OCI-LY1 (cell line): ENCODE results near the gene C1QTNF9B.
"Not testable (repeated sequence)": the region's sequence is repeated elsewhere in the genome, so short reads cannot be mapped to it uniquely, and the experiment has no call there.

ENCODE experiments used
- H2AFZ ChIP-seq: fragments of 200-600 bp; sonication (generic), shearing (Covaris generic); 2 replicates; pipeline ENCODE4 v1.6.0; 2014; ENCODE audit warnings: antibody characterized with exemption, mild to moderate bottlenecking, low read length
- H3F3A ChIP-seq: fragments of 200-600 bp; sonication (generic), shearing (Covaris generic); 2 replicates; pipeline ENCODE4 v1.6.0; 2014; ENCODE audit warnings: mild to moderate bottlenecking, antibody characterized with exemption, low read length, moderate library complexity; ENCODE audit not compliant: insufficient read depth
- H3K27ac ChIP-seq: fragments of 200-600 bp; sonication (generic); 2 replicates; pipeline ENCODE4 v1.5.1; 2014; ENCODE audit warnings: low read length, mixed run types, mild to moderate bottlenecking, low read depth; ENCODE audit not compliant: poor library complexity, severe bottlenecking
- H3K27me3 ChIP-seq: fragments of 200-600 bp; sonication (generic); 2 replicates; pipeline ENCODE4 v1.6.0; 2014; ENCODE audit warnings: antibody characterized with exemption, mild to moderate bottlenecking, low read length, moderate library complexity; ENCODE audit not compliant: insufficient read depth
- H3K36me3 ChIP-seq: fragments of 200-600 bp; sonication (generic); 2 replicates; pipeline ENCODE4 v1.6.1; 2014; ENCODE audit warnings: mild to moderate bottlenecking, antibody characterized with exemption, low read length, moderate library complexity, mixed read lengths; ENCODE audit not compliant: insufficient read depth
- H3K4me1 ChIP-seq: fragments of 200-600 bp; sonication (generic); 2 replicates; pipeline ENCODE4 v1.5.1; 2014; ENCODE audit warnings: mild to moderate bottlenecking, low read length, moderate library complexity; ENCODE audit not compliant: insufficient read depth, severe bottlenecking
- H3K4me2 ChIP-seq: fragments of 200-600 bp; sonication (generic), shearing (Covaris generic); 2 replicates; pipeline ENCODE4 v1.6.1; 2014; ENCODE audit warnings: low read length
- H3K4me3 ChIP-seq: fragments of 200-600 bp; sonication (generic); 2 replicates; pipeline ENCODE4 v1.5.1; 2014; ENCODE audit warnings: low read length, low read depth, mild to moderate bottlenecking, mixed read lengths; ENCODE audit not compliant: poor library complexity, severe bottlenecking
- H3K79me2 ChIP-seq: fragments of 200-600 bp; shearing (Covaris generic); 2 replicates; pipeline ENCODE4 v1.6.1; 2016; ENCODE audit warnings: mixed run types, low read length, mixed read lengths; ENCODE audit not compliant: insufficient read depth
- H3K9ac ChIP-seq: fragments of 200-600 bp; sonication (generic), shearing (Covaris generic); 2 replicates; pipeline ENCODE4 v1.6.1; 2014; ENCODE audit warnings: mild to moderate bottlenecking, low read length, mixed read lengths
- H3K9me2 ChIP-seq: fragments of 200-600 bp; sonication (generic), shearing (Covaris generic); 2 replicates; pipeline ENCODE4 v1.6.1; 2014; ENCODE audit warnings: low read depth, mild to moderate bottlenecking, low read length, mixed read lengths
- H3K9me3 ChIP-seq: fragments of 200-600 bp; shearing (Covaris generic); 2 replicates; pipeline ENCODE4 v1.6.1; 2014; ENCODE audit warnings: low read length, mixed read lengths
- H4K20me1 ChIP-seq: fragments of 200-600 bp; sonication (generic), shearing (Covaris generic); 2 replicates; pipeline ENCODE4 v1.6.0; 2016; ENCODE audit warnings: mild to moderate bottlenecking, low read length; ENCODE audit not compliant: insufficient read depth
- EZH2 ChIP-seq: fragments of 200-600 bp; sonication (generic), shearing (Covaris generic); IDR thresholded peaks from 2 replicates; pipeline ENCODE4 v1.8.0; 2017; ENCODE audit warnings: borderline replicate concordance, mixed run types, mild to moderate bottlenecking, antibody characterized with exemption, low read length, moderate library complexity, mixed read lengths
- TF ChIP-seq, protein P1 (sequence below): fragments of 200-600 bp; sonication (generic), shearing (Covaris generic); IDR thresholded peaks from 2 replicates; pipeline ENCODE4 v1.5.1; 2017; ENCODE audit warnings: mild to moderate bottlenecking, antibody characterized with exemption, low read length, moderate library complexity, mixed read lengths

Gene C1QTNF9B

DNA sequence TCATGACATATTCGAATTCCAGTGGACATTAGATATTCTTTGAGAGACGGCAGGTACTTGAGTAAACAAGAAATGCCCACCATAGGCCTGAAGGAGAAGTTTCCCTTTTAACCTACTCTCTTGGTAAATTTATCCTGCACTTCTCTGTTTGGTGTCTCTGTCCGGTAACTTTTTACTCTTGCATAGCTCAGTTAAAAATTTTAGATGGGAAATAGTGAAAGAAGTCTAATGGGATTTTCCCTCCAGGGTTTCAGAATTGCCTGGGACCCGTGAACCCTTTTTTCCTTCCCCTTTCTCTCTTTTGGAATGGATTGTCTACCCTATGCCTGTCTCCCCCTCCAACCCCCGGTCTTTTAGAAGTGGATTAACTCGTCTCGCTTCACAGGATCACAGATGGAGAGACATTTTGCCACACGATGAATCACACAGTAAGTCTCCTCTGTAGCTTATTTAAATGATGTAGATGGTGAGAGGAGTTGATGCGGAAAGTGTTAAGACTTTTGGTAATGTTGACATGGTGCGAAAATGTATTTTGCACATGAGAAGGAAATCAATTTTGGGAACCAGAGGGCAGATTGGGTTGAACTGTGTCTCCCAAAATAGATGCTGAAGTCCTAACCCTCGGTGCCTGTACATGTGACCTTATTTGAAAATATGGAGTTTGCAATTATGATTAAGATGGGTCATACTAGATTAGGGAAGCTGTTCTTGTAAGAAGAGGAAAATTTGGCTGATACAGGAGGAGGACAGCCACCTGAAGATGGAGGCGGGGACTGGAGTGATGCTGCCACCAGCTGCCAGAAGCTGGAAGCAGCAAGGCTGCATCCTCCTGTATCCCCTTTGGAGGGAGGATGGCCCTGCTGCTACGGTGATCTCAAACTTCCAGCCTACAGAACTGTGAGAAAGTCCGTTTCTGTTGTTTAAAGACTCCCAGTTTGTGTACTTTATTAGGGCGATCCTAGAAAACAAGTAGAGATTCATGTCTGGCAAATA lies 7.4 kb downstream of the C1QTNF9B start:
- no peaks in the 10 kb centered on the region for H3K79me2 ChIP-seq
- H3K27me3 ChIP-seq = no peaks in the 10 kb centered on the region
- no peaks in the 10 kb centered on the region for H3K9me2 ChIP-seq
- no peak for TF ChIP-seq EZH2
- TF ChIP-seq, protein P1, sequence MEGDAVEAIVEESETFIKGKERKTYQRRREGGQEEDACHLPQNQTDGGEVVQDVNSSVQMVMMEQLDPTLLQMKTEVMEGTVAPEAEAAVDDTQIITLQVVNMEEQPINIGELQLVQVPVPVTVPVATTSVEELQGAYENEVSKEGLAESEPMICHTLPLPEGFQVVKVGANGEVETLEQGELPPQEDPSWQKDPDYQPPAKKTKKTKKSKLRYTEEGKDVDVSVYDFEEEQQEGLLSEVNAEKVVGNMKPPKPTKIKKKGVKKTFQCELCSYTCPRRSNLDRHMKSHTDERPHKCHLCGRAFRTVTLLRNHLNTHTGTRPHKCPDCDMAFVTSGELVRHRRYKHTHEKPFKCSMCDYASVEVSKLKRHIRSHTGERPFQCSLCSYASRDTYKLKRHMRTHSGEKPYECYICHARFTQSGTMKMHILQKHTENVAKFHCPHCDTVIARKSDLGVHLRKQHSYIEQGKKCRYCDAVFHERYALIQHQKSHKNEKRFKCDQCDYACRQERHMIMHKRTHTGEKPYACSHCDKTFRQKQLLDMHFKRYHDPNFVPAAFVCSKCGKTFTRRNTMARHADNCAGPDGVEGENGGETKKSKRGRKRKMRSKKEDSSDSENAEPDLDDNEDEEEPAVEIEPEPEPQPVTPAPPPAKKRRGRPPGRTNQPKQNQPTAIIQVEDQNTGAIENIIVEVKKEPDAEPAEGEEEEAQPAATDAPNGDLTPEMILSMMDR = peak; percentile 31; the same call in 1 of the 2 replicates
- H4K20me1 ChIP-seq = no peaks in the 10 kb centered on the region
- H3K4me2 ChIP-seq = peak overlapping the region; percentile 78
- peak overlapping the region; percentile 88; the same call in 1 of the 2 replicates for H2AFZ ChIP-seq
- H3K4me3 ChIP-seq = peak overlapping the region; percentile 91
- peaks cover 3% of the 10 kb centered on the region; the same call in 1 of the 2 replicates for H3K36me3 ChIP-seq
- no peaks in the 10 kb centered on the region for H3K9me3 ChIP-seq
- H3K9ac ChIP-seq = peak overlapping the region; percentile 41
- no peaks in the 10 kb centered on the region for H3F3A ChIP-seq
- no peak overlapping the region for H3K27ac ChIP-seq
- peaks cover 20% of the 10 kb centered on the region for H3K4me1 ChIP-seq

DNA sequence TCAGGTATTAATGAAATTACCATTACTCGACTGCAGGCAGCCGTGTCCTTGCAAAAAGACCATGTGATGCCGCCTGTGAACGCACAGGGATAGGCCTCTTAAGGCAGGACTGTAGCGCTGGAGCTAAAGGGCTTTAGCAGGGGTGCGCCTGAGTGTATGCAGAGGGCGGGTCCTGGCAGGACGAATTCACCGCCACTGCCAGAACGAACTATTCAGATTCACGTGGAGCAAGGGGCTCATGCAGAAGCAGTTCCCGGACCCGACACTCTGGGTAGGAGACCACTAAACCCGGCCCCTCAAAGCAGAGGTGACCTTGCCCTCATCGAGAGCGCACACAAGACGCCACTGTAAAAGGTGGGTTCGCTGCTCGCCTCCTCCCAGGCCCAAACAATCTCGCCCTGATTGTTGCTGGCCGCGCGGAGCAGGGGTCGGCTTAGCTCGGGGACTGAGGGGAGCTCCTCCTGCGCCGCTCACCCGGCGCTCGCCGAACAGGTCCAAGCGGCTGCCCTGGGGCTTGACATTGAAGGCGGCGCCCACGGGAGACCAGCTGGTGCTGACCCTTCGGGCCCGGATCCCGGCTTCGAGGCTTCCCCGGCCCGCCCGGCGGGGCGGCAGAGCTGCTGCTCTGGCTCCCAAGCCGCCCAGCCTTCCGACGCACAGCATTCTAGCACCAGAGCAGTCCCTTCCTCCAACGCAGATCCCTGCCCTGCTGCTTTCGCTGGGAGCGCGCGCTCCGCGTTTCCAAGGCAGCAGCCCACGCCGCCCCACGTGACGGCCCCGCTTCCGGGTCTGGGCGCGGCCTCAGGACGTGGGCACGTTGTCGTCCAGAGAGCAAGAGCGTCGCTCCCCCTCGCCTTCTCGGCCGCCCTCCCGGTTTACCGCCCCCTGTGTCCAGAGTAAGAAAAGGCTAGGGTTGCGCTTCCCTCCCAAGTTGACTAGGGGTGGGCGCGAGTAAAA lies 8.4 kb downstream of the C1QTNF9B start, which contains the start of gene MIPEP:
TSS of gene MIPEP (minus strand) at position 743 of the 957 bp plus-strand sequence. CDS start at position 663, 80 bp downstream.
- H3K4me1 ChIP-seq = peaks cover 20% of the 10 kb centered on the region
- H3K9me3 ChIP-seq = no peaks in the 10 kb centered on the region
- H3K36me3 ChIP-seq = peaks cover 8% of the 10 kb centered on the region; the same call in 1 of the 2 replicates
- no peak for TF ChIP-seq EZH2
- TF ChIP-seq, protein P1 = peak; percentile 83
- no peak within 1 kb of the TSS for H3K27ac ChIP-seq
- no peaks in the 10 kb centered on the region for H3K27me3 ChIP-seq
- no peaks in the 10 kb centered on the region for H3K9me2 ChIP-seq
- H3K9ac ChIP-seq = peak within 1 kb of the TSS; percentile 69
- H2AFZ ChIP-seq = peak within 1 kb of the TSS; percentile 88; the same call in 1 of the 2 replicates
- H3K79me2 ChIP-seq = no peaks in the 10 kb centered on the region
- H3K4me3 ChIP-seq = peak within 1 kb of the TSS; percentile 91
- H4K20me1 ChIP-seq = no peaks in the 10 kb centered on the region
- H3K4me2 ChIP-seq = peak within 1 kb of the TSS; percentile 78
- H3F3A ChIP-seq = no peaks in the 10 kb centered on the region

DNA sequence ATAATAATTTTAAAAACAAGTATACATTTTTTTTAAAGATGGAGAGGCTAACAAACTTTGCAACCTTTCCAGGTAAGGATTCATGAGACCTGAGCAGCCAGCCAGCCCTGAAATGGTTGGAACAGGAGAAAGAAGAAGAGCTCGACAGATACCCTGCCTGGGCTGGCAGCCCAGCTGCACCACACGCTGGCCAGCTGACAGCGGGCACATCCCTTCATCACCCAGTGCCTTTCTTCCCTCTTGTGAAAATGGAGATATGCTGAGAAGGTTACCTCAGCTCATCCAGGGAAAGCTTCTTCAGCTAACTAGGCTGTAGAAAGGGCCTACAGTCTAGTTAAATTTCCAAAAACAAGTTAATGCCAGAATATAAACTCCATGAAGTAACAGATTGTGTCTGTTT lies 12.9 kb downstream of the C1QTNF9B start:
- H3K4me2 ChIP-seq, H3K27me3 ChIP-seq, H3K36me3 ChIP-seq, H3K27ac ChIP-seq, H2AFZ ChIP-seq, H3K4me3 ChIP-seq, H3F3A ChIP-seq, H4K20me1 ChIP-seq, H3K9me2 ChIP-seq, H3K79me2 ChIP-seq, H3K9me3 ChIP-seq, H3K9ac ChIP-seq: not testable (repeated sequence)
- H3K4me1 ChIP-seq = peaks cover 11% of the 10 kb centered on the region
